Measurements from ENCODE around the gene JARID2.

JARID2 gene

DNA sequence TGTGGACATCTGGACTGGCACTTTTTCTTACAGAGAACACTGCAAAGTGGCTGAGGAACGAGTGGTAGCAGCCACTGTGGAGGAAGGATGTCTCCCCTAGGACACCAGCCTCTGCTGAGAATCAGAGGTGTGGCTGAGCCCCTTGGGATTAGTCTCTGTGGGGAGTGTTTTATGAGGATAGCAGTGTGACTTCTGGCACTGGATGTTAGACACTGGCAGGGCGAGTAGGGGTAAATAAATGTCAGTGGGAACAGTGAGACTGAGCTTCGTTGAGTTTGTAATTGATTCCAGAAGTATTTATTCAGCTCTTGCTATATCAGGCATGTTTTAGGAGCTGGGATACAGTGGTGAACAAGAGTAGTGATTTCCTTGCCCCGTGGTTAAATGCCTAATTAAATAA is 124.0 kb downstream of the JARID2 start (continued):
- TF ChIP-seq, protein P1, sequence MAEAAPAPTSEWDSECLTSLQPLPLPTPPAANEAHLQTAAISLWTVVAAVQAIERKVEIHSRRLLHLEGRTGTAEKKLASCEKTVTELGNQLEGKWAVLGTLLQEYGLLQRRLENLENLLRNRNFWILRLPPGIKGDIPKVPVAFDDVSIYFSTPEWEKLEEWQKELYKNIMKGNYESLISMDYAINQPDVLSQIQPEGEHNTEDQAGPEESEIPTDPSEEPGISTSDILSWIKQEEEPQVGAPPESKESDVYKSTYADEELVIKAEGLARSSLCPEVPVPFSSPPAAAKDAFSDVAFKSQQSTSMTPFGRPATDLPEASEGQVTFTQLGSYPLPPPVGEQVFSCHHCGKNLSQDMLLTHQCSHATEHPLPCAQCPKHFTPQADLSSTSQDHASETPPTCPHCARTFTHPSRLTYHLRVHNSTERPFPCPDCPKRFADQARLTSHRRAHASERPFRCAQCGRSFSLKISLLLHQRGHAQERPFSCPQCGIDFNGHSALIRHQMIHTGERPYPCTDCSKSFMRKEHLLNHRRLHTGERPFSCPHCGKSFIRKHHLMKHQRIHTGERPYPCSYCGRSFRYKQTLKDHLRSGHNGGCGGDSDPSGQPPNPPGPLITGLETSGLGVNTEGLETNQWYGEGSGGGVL (tag by site-specific recombination; IDR thresholded peaks at IDR 0.05), result no peak
- TF ChIP-seq WT1 (tag by site-specific recombination; IDR thresholded peaks at IDR 0.05) (peak; percentile 76), ZNF423 (tag by site-specific recombination; IDR thresholded peaks at IDR 0.05) (peak; percentile 88), ZNF48 (tag by site-specific recombination; IDR thresholded peaks at IDR 0.05) (no peak), ZNF174 (tag by site-specific recombination; IDR thresholded peaks at IDR 0.05) (no peak), SCRT1 (tag by site-specific recombination; IDR thresholded peaks at IDR 0.05; ENCODE audit: borderline replicate concordance) (no peak), ZNF529 (tag by site-specific recombination; IDR thresholded peaks at IDR 0.05; ENCODE audit: insufficient replicate concordance) (no peak), ZNF521 (tag by site-specific recombination; IDR thresholded peaks at IDR 0.05) (no peak), ZNF140 (tag by site-specific recombination; IDR thresholded peaks at IDR 0.05) (no peak), ZNF132 (tag by site-specific recombination; IDR thresholded peaks at IDR 0.05; ENCODE audit: borderline replicate concordance) (no peak), ZNF157 (tag by site-specific recombination; IDR thresholded peaks at IDR 0.05) (no peak)
- TF ChIP-seq, protein P2, sequence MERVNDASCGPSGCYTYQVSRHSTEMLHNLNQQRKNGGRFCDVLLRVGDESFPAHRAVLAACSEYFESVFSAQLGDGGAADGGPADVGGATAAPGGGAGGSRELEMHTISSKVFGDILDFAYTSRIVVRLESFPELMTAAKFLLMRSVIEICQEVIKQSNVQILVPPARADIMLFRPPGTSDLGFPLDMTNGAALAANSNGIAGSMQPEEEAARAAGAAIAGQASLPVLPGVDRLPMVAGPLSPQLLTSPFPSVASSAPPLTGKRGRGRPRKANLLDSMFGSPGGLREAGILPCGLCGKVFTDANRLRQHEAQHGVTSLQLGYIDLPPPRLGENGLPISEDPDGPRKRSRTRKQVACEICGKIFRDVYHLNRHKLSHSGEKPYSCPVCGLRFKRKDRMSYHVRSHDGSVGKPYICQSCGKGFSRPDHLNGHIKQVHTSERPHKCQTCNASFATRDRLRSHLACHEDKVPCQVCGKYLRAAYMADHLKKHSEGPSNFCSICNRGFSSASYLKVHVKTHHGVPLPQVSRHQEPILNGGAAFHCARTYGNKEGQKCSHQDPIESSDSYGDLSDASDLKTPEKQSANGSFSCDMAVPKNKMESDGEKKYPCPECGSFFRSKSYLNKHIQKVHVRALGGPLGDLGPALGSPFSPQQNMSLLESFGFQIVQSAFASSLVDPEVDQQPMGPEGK (tag by site-specific recombination; IDR thresholded peaks at IDR 0.05), result no peak

DNA sequence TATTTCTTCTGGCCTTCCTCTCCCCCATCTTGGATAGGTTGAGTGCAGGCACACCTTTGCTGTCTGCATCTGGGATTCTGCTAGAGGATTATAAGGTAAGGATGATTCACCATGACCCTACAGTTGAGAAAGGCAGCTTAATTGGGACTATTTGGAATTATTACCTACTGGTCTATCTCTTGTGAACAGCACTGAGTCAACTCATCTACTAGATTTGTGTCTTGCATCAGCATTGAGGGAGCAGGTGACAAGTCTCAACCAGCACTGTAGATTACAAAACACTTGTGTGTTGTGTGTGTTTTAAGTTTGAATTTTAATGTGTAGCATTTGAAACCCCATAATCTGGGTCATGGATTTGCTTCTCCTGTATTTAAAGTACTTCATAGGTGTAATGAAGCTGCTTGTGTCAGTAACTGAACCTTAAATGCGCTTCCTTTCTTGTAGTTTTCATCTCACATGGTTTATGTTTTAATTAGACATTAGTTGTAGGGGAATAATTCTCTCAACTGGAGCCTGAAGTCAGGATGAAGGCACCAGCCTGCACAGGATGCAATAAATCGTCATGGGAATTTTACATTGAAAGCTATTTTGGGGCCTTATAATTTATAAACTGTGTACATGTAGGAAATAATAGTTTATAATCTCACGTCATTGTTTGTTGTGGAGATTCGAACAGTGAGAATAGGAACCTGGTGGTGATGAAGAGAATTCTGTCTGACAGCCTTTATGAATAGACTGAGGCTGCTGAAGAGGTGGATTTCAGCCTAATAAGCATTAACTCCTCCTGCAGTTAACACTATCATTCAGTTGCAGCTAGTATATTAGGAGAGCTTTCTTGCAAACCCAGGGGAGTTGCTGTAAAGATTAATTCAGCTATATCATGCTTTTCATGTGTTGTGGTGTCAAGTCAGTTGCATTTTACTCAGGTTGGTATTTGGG is 125.1 kb downstream of the JARID2 start:
- TF ChIP-seq, protein P3, sequence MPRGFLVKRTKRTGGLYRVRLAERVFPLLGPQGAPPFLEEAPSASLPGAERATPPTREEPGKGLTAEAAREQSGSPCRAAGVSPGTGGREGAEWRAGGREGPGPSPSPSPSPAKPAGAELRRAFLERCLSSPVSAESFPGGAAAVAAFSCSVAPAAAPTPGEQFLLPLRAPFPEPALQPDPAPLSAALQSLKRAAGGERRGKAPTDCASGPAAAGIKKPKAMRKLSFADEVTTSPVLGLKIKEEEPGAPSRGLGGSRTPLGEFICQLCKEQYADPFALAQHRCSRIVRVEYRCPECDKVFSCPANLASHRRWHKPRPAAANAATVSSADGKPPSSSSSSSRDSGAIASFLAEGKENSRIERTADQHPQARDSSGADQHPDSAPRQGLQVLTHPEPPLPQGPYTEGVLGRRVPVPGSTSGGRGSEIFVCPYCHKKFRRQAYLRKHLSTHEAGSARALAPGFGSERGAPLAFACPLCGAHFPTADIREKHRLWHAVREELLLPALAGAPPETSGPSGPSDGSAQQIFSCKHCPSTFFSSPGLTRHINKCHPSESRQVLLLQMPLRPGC (tag by site-specific recombination; IDR thresholded peaks at IDR 0.05), result no peak
- TF ChIP-seq ZBTB1 (tag by site-specific recombination; IDR thresholded peaks at IDR 0.05), result no peak
- TF ChIP-seq GLI2 (tag by site-specific recombination; IDR thresholded peaks at IDR 0.05; ENCODE audit: borderline replicate concordance, low read depth), result no peak
- TF ChIP-seq ZNF510 (tag by site-specific recombination; IDR thresholded peaks at IDR 0.05; ENCODE audit: insufficient replicate concordance), result no peak
- TF ChIP-seq SP3 (tag by site-specific recombination; IDR thresholded peaks at IDR 0.05), result no peak
- TF ChIP-seq PRDM1 (tag by site-specific recombination; IDR thresholded peaks at IDR 0.05), result no peak
- no peak for TF ChIP-seq YY2 (tag by site-specific recombination; IDR thresholded peaks at IDR 0.05)
- no peak for TF ChIP-seq ZBTB8A (tag by site-specific recombination; IDR thresholded peaks at IDR 0.05)
- TF ChIP-seq, protein P4, sequence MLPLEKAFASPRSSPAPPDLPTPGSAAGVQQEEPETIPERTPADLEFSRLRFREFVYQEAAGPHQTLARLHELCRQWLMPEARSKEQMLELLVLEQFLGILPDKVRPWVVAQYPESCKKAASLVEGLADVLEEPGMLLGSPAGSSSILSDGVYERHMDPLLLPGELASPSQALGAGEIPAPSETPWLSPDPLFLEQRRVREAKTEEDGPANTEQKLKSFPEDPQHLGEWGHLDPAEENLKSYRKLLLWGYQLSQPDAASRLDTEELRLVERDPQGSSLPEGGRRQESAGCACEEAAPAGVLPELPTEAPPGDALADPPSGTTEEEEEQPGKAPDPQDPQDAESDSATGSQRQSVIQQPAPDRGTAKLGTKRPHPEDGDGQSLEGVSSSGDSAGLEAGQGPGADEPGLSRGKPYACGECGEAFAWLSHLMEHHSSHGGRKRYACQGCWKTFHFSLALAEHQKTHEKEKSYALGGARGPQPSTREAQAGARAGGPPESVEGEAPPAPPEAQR (tag by site-specific recombination; IDR thresholded peaks at IDR 0.05), result no peak
- no peak for TF ChIP-seq ZNF521 (tag by site-specific recombination; IDR thresholded peaks at IDR 0.05)
- peaks cover 10% of the 10 kb centered on the region for H3K4me1 ChIP-seq (ENCODE audit: control insufficient read depth, insufficient read depth, low read length)
- CTCF ChIA-PET, result interaction anchor here (0.6 to 1.1 kb wide), 3 partner anchors 8 to 1460 kb away, joined by 3 to 7 read pairs (median 3); no protein-coding TSS in a partner anchor

More for the DNA sequence above, 125.1 kb downstream of the JARID2 start:
- POLR2A ChIA-PET, result no interaction called here
- Histone ChIP-seq H3K36me3 (ENCODE audit: control insufficient read depth in 2 of 2, insufficient read depth in 1 of 2, low read length in 2 of 2) (peaks cover 0 to 2% of the 10 kb centered on the region in 2 experiments; a peak in 1 of 3 replicates), H3K4me3 (ENCODE audit: low read depth, low read length) (no peak overlapping the region), H3K27ac (ENCODE audit: extremely low read depth, low read depth, low read length) (no peak overlapping the region), H3K9me3 (ENCODE audit: control insufficient read depth, insufficient read depth, low read depth, low read length) (no peaks in the 10 kb centered on the region)
